ENCODE measurements around the gene TEX9. TPM values are rescaled to one million over a fixed set of nuclear protein-coding genes. Genes with fewer than 3 reads are reported as not detected.

TEX9 gene
- total RNA-seq, 1 donor from 2014 or later, result 3.7 TPM

- Histone ChIP-seq H3K27me3 (ENCODE audit: control insufficient read depth in 3 of 3, insufficient read depth in 3 of 3, low read length in 3 of 3) (peaks cover 0 to 4% (median 0%) of the 10 kb centered on the region in 3 donors), H3K27ac (ENCODE audit: low read depth, low read length) (no peak within 1 kb of the TSS), H3K9ac (ENCODE audit: low read depth in 1 of 3, low read length in 3 of 3) (peak within 1 kb of the TSS; percentile 55 to 77 (median 62)), H3K4me1 (ENCODE audit: control insufficient read depth in 3 of 3, insufficient read depth in 3 of 3, low read length in 3 of 3) (peaks cover 3 to 8% (median 3%) of the 10 kb centered on the region in 3 donors), H3K9me3 (ENCODE audit: control insufficient read depth in 3 of 3, low read length in 3 of 3) (no peaks in the 10 kb centered on the region), H3K36me3 (ENCODE audit: control insufficient read depth in 3 of 3, insufficient read depth in 3 of 3, low read length in 3 of 3) (no peaks in the 10 kb centered on the region), H3K4me3 (ENCODE audit: low read length in 3 of 3) (peak within 1 kb of the TSS; percentile 68 to 90 (median 79))
Observed at GRCh38 chr15:56464893-56465520, 99.8 kb downstream of the TEX9 start, which contains the start of gene MNS1. Gene MNS1, minus strand, starts transcription at chr15:56465137. Its CDS starts 165 bp downstream, at chr15:56464972.

GRCh38 chr15:56467616-56468015, 102.4 kb downstream of the TEX9 start:
- Histone ChIP-seq H3K36me3 (ENCODE audit: control insufficient read depth in 3 of 3, insufficient read depth in 3 of 3, low read length in 3 of 3) (no peaks in the 10 kb centered on the region), H3K9ac (ENCODE audit: low read depth in 1 of 3, low read length in 3 of 3) (no peak overlapping the region), H3K4me1 (ENCODE audit: control insufficient read depth in 3 of 3, insufficient read depth in 3 of 3, low read length in 3 of 3) (peaks cover 3 to 8% (median 3%) of the 10 kb centered on the region in 3 donors), H3K4me3 (ENCODE audit: low read length in 3 of 3) (no peak overlapping the region), H3K9me3 (ENCODE audit: control insufficient read depth in 3 of 3, low read length in 3 of 3) (no peaks in the 10 kb centered on the region), H3K27me3 (ENCODE audit: control insufficient read depth in 3 of 3, insufficient read depth in 3 of 3, low read length in 3 of 3) (peaks cover 0 to 4% (median 0%) of the 10 kb centered on the region in 3 donors), H3K27ac (ENCODE audit: low read depth, low read length) (no peak overlapping the region)

GRCh38 chr15:56468401-56468800, 103.2 kb downstream of the TEX9 start:
- H3K36me3 ChIP-seq (ENCODE audit: control insufficient read depth in 3 of 3, insufficient read depth in 3 of 3, low read length in 3 of 3), result no peaks in the 10 kb centered on the region
- H3K4me3 ChIP-seq (ENCODE audit: low read length in 3 of 3), result no peak overlapping the region
- peaks cover 0 to 4% (median 0%) of the 10 kb centered on the region in 3 donors for H3K27me3 ChIP-seq (ENCODE audit: control insufficient read depth in 3 of 3, insufficient read depth in 3 of 3, low read length in 3 of 3)
- H3K9ac ChIP-seq (ENCODE audit: low read depth in 1 of 3, low read length in 3 of 3), result no peak overlapping the region
- H3K27ac ChIP-seq (ENCODE audit: low read depth, low read length), result no peak overlapping the region
- peaks cover 3 to 8% (median 3%) of the 10 kb centered on the region in 3 donors for H3K4me1 ChIP-seq (ENCODE audit: control insufficient read depth in 3 of 3, insufficient read depth in 3 of 3, low read length in 3 of 3)
- no peaks in the 10 kb centered on the region for H3K9me3 ChIP-seq (ENCODE audit: control insufficient read depth in 3 of 3, low read length in 3 of 3)

- Histone ChIP-seq H3K4me1 (ENCODE audit: control insufficient read depth in 3 of 3, insufficient read depth in 3 of 3, low read length in 3 of 3) (peaks cover 3 to 6% (median 3%) of the 10 kb centered on the region in 3 donors), H3K27ac (ENCODE audit: low read depth, low read length) (no peak overlapping the region), H3K36me3 (ENCODE audit: control insufficient read depth in 3 of 3, insufficient read depth in 3 of 3, low read length in 3 of 3) (no peaks in the 10 kb centered on the region), H3K9me3 (ENCODE audit: control insufficient read depth in 3 of 3, low read length in 3 of 3) (no peaks in the 10 kb centered on the region), H3K4me3 (ENCODE audit: low read length in 3 of 3) (no peak overlapping the region), H3K9ac (ENCODE audit: low read depth in 1 of 3, low read length in 3 of 3) (no peak overlapping the region), H3K27me3 (ENCODE audit: control insufficient read depth in 3 of 3, insufficient read depth in 3 of 3, low read length in 3 of 3) (peaks cover 0 to 4% (median 0%) of the 10 kb centered on the region in 3 donors)
Observed at GRCh38 chr15:56469483-56469882, 104.3 kb downstream of the TEX9 start.

GRCh38 chr15:56471440-56472069, 106.3 kb downstream of the TEX9 start:
- Histone ChIP-seq H3K9ac (ENCODE audit: low read depth in 1 of 3, low read length in 3 of 3) (no peak overlapping the region), H3K4me3 (ENCODE audit: low read length in 3 of 3) (no peak overlapping the region), H3K27me3 (ENCODE audit: control insufficient read depth in 3 of 3, insufficient read depth in 3 of 3, low read length in 3 of 3) (peaks cover 0 to 4% (median 0%) of the 10 kb centered on the region in 3 donors), H3K36me3 (ENCODE audit: control insufficient read depth in 3 of 3, insufficient read depth in 3 of 3, low read length in 3 of 3) (no peaks in the 10 kb centered on the region), H3K9me3 (ENCODE audit: control insufficient read depth in 3 of 3, low read length in 3 of 3) (no peaks in the 10 kb centered on the region), H3K4me1 (ENCODE audit: control insufficient read depth in 3 of 3, insufficient read depth in 3 of 3, low read length in 3 of 3) (no peaks in the 10 kb centered on the region), H3K27ac (ENCODE audit: low read depth, low read length) (no peak overlapping the region)

- Histone ChIP-seq H3K27ac (ENCODE audit: low read depth, low read length) (no peak overlapping the region), H3K36me3 (ENCODE audit: control insufficient read depth in 3 of 3, insufficient read depth in 3 of 3, low read length in 3 of 3) (no peaks in the 10 kb centered on the region), H3K9me3 (ENCODE audit: control insufficient read depth in 3 of 3, low read length in 3 of 3) (no peaks in the 10 kb centered on the region), H3K4me1 (ENCODE audit: control insufficient read depth in 3 of 3, insufficient read depth in 3 of 3, low read length in 3 of 3) (no peaks in the 10 kb centered on the region), H3K27me3 (ENCODE audit: control insufficient read depth in 3 of 3, insufficient read depth in 3 of 3, low read length in 3 of 3) (peaks cover 0 to 4% (median 0%) of the 10 kb centered on the region in 3 donors), H3K9ac (ENCODE audit: low read depth in 1 of 3, low read length in 3 of 3) (no peak overlapping the region), H3K4me3 (ENCODE audit: low read length in 3 of 3) (no peak overlapping the region)
Observed at GRCh38 chr15:56472278-56472677, 107.1 kb downstream of the TEX9 start.

GRCh38 chr15:56473017-56473416, 107.8 kb downstream of the TEX9 start:
- Histone ChIP-seq H3K36me3 (ENCODE audit: control insufficient read depth in 3 of 3, insufficient read depth in 3 of 3, low read length in 3 of 3) (no peaks in the 10 kb centered on the region), H3K27ac (ENCODE audit: low read depth, low read length) (no peak overlapping the region), H3K27me3 (ENCODE audit: control insufficient read depth in 3 of 3, insufficient read depth in 3 of 3, low read length in 3 of 3) (peaks cover 0 to 4% (median 0%) of the 10 kb centered on the region in 3 donors), H3K4me1 (ENCODE audit: control insufficient read depth in 3 of 3, insufficient read depth in 3 of 3, low read length in 3 of 3) (no peaks in the 10 kb centered on the region), H3K4me3 (ENCODE audit: low read length in 3 of 3) (no peak overlapping the region), H3K9me3 (ENCODE audit: control insufficient read depth in 3 of 3, low read length in 3 of 3) (no peaks in the 10 kb centered on the region), H3K9ac (ENCODE audit: low read depth in 1 of 3, low read length in 3 of 3) (no peak overlapping the region)

- no peaks in the 10 kb centered on the region for H3K27me3 ChIP-seq (ENCODE audit: control insufficient read depth in 3 of 3, insufficient read depth in 3 of 3, low read length in 3 of 3)
- no peaks in the 10 kb centered on the region for H3K9me3 ChIP-seq (ENCODE audit: control insufficient read depth in 3 of 3, low read length in 3 of 3)
- H3K36me3 ChIP-seq (ENCODE audit: control insufficient read depth in 3 of 3, insufficient read depth in 3 of 3, low read length in 3 of 3), result no peaks in the 10 kb centered on the region
- no peak overlapping the region for H3K27ac ChIP-seq (ENCODE audit: low read depth, low read length)
- no peak overlapping the region for H3K9ac ChIP-seq (ENCODE audit: low read depth in 1 of 3, low read length in 3 of 3)
- no peaks in the 10 kb centered on the region for H3K4me1 ChIP-seq (ENCODE audit: control insufficient read depth in 3 of 3, insufficient read depth in 3 of 3, low read length in 3 of 3)
- H3K4me3 ChIP-seq (ENCODE audit: low read length in 3 of 3), result no peak overlapping the region
Observed at GRCh38 chr15:56475351-56475750, 110.1 kb downstream of the TEX9 start.
